Measurements from ENCODE around the gene SIRT3.
A peak's percentile ranks its signal among the peaks of the same experiment; 100 is the strongest.

The SIRT3 gene

DNA sequence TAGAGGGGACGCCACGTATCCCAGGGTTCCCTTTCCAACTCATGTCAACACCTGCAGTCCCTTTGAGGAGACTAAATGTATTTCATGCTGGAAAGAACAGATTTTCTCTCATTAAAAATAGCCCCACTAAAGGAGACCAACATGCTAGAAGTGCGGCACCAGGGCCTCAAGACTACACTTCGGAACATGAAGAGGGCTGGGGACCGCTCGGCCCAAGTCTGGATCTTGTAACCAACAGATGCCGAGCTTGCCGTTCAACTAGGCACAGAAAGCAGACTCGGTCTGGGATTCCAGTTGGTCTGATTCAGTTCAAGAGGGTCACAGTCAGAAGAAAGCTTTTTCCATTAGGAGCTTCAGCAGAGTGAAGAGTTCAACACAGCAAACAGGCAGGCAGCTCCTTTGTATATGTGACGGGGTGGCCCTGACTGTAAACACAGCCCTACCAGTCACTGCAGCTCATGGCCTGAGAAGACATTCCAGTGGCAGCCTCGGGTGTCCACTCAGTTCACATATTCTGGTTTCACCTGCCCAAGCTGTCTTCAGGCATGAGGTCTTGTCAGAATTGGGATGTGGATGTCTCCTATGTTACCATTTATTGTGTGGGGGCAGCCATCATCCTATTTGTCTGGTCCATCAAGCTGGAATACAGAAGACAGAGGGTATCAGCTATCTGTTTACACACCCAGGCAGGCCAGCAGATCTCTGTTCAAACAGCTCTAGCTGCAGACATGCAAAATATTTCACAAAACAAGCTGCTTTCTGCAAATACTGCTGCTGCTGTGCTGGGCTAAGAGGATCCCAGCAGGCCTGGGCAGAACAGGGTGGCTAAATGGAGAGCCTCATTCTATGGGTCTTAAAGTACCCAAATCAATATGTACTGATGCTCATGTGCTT is 19.8 kb downstream of the SIRT3 start:
- H2BK15ac ChIP-seq (ENCODE audit: low read depth, poor library complexity, severe bottlenecking) = no peak overlapping the region
- peak overlapping the region; percentile 19 for H4K8ac ChIP-seq (ENCODE audit: low read length)
- no peak overlapping the region for H3K14ac ChIP-seq (ENCODE audit: low read length in 2 of 2)
- H3K4me3 ChIP-seq (ENCODE audit: insufficient read depth in 1 of 2, low read depth in 1 of 2, low read length in 2 of 2) = no peak overlapping the region
- H2BK12ac ChIP-seq (ENCODE audit: low read length in 2 of 2) = no peak overlapping the region
- peak overlapping the region in 1 of 2 experiments; percentile 11 for H3K18ac ChIP-seq (ENCODE audit: low read depth in 1 of 2, low read length in 2 of 2)
- no peak overlapping the region for H3K4ac ChIP-seq (ENCODE audit: low read depth in 1 of 2, low read length in 2 of 2)
- H3K27ac ChIP-seq (ENCODE audit: low read length, poor library complexity, severe bottlenecking) = no peak overlapping the region
- 91% methylated on average over 11 of the region's 11 CpGs for WGBS
- no peak overlapping the region for H2BK5ac ChIP-seq (ENCODE audit: low read depth, low read length, poor library complexity, severe bottlenecking)
- no peak overlapping the region for H2AFZ ChIP-seq (ENCODE audit: low read depth, low read length)
- no peak overlapping the region for H3K9ac ChIP-seq (ENCODE audit: low read length)
- peaks cover 59 to 70% of the 10 kb centered on the region in 2 experiments for H3K36me3 ChIP-seq (ENCODE audit: control insufficient read depth in 1 of 2, insufficient read depth in 2 of 2, low read depth in 1 of 2, low read length in 2 of 2)
- no peak overlapping the region for H2BK120ac ChIP-seq (ENCODE audit: low read depth, low read length)
- H3K9me3 ChIP-seq (ENCODE audit: control insufficient read depth, low read length) = no peaks in the 10 kb centered on the region
- H3K23ac ChIP-seq (ENCODE audit: low read length in 2 of 2) = no peak overlapping the region
- no peak overlapping the region for H4K91ac ChIP-seq (ENCODE audit: low read length)
- H3K27me3 ChIP-seq (ENCODE audit: control insufficient read depth in 1 of 2, insufficient read depth in 1 of 2, low read length in 2 of 2) = no peaks in the 10 kb centered on the region
- peaks cover 18% of the 10 kb centered on the region for H3K4me1 ChIP-seq (ENCODE audit: control insufficient read depth, insufficient read depth, low read depth, low read length)
- peaks cover 14% of the 10 kb centered on the region for H3K79me1 ChIP-seq (replicated peaks; ENCODE audit: low read length, poor library complexity, severe bottlenecking)
- H2AK5ac ChIP-seq (ENCODE audit: low read length, severe bottlenecking) = no peak overlapping the region
- peak; percentile 62 for DNase-seq
- no peak overlapping the region for H3K4me2 ChIP-seq (ENCODE audit: low read length, poor library complexity, severe bottlenecking)

DNA sequence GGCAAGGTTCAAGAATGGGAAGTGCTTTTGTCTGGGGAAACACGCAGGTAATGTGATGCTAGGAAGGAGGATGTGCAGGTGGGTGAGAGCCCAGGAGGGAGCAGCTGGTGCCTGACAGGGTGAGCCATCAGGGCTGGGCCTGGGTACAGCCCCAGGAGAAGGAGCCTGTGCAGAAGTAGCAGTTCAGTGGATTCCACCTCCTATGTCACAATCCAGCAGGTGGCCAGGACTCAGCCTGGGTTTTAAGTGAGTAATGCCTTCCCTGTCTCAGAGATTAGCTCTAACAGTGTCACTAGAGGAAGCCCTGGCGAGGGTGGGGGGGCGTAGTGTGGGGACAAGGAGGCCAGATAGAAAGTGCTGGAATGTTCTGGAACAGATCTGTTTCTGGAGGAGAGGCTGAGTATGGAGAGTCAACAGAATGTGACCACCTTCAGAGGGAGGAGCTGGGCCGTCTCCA is 20.5 kb downstream of the SIRT3 start:
- peak; percentile 43 for DNase-seq
- H3K4me1 ChIP-seq (ENCODE audit: control insufficient read depth, insufficient read depth, low read depth, low read length) = peaks cover 25% of the 10 kb centered on the region
- no peak overlapping the region for H3K18ac ChIP-seq (ENCODE audit: low read depth in 1 of 2, low read length in 2 of 2)
- no peak overlapping the region for H2BK12ac ChIP-seq (ENCODE audit: low read length in 2 of 2)
- H3K9ac ChIP-seq (ENCODE audit: low read length) = no peak overlapping the region
- no peaks in the 10 kb centered on the region for H3K27me3 ChIP-seq (ENCODE audit: control insufficient read depth in 1 of 2, insufficient read depth in 1 of 2, low read length in 2 of 2)
- no peak overlapping the region for H3K23ac ChIP-seq (ENCODE audit: low read length in 2 of 2)
- 93% methylated on average over 4 of the region's 4 CpGs for WGBS
- no peak overlapping the region for H2AK5ac ChIP-seq (ENCODE audit: low read length, severe bottlenecking)
- no peaks in the 10 kb centered on the region for H3K9me3 ChIP-seq (ENCODE audit: control insufficient read depth, low read length)
- H3K36me3 ChIP-seq (ENCODE audit: control insufficient read depth in 1 of 2, insufficient read depth in 2 of 2, low read depth in 1 of 2, low read length in 2 of 2) = peaks cover 66 to 75% of the 10 kb centered on the region in 2 experiments
- H3K27ac ChIP-seq (ENCODE audit: low read length, poor library complexity, severe bottlenecking) = no peak overlapping the region
- H4K91ac ChIP-seq (ENCODE audit: low read length) = no peak overlapping the region
- no peak overlapping the region for H4K8ac ChIP-seq (ENCODE audit: low read length)
- H2BK5ac ChIP-seq (ENCODE audit: low read depth, low read length, poor library complexity, severe bottlenecking) = no peak overlapping the region
- H3K4me2 ChIP-seq (ENCODE audit: low read length, poor library complexity, severe bottlenecking) = no peak overlapping the region
- H3K14ac ChIP-seq (ENCODE audit: low read length in 2 of 2) = no peak overlapping the region
- H2BK120ac ChIP-seq (ENCODE audit: low read depth, low read length) = no peak overlapping the region
- H3K4me3 ChIP-seq (ENCODE audit: insufficient read depth in 1 of 2, low read depth in 1 of 2, low read length in 2 of 2) = no peak overlapping the region
- no peak overlapping the region for H3K4ac ChIP-seq (ENCODE audit: low read depth in 1 of 2, low read length in 2 of 2)
- no peak overlapping the region for H2AFZ ChIP-seq (ENCODE audit: low read depth, low read length)
- H3K79me1 ChIP-seq (replicated peaks; ENCODE audit: low read length, poor library complexity, severe bottlenecking) = peaks cover 14% of the 10 kb centered on the region
- no peak overlapping the region for H2BK15ac ChIP-seq (ENCODE audit: low read depth, poor library complexity, severe bottlenecking)

DNA sequence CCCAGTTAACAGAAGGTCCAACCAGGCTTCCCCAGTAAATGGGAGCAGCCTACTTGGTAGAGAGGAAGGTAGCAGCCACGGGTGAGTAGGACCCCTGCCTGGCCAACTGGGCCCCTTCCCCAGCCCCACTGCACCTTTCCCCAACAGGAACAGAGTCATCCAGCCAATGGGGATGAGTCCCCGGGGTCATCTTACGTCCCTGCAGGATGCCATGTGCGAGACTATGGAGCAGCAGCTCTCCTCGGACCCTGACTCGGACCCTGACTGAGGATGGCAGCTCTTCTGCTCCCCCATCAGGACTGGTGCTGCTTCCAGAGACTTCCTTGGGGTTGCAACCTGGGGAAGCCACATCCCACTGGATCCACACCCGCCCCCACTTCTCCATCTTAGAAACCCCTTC is 22.1 kb downstream of the SIRT3 start:
- H2BK120ac ChIP-seq (ENCODE audit: low read depth, low read length) = no peak overlapping the region
- WGBS = 93% methylated on average over 7 of the region's 7 CpGs
- no peak overlapping the region for H3K4ac ChIP-seq (ENCODE audit: low read depth in 1 of 2, low read length in 2 of 2)
- no peak overlapping the region for H3K18ac ChIP-seq (ENCODE audit: low read depth in 1 of 2, low read length in 2 of 2)
- no peak overlapping the region for H3K9ac ChIP-seq (ENCODE audit: low read length)
- H3K27me3 ChIP-seq (ENCODE audit: control insufficient read depth in 1 of 2, insufficient read depth in 1 of 2, low read length in 2 of 2) = no peaks in the 10 kb centered on the region
- H2BK12ac ChIP-seq (ENCODE audit: low read length in 2 of 2) = no peak overlapping the region
- no peak overlapping the region for H4K91ac ChIP-seq (ENCODE audit: low read length)
- H3K4me1 ChIP-seq (ENCODE audit: control insufficient read depth, insufficient read depth, low read depth, low read length) = peaks cover 37% of the 10 kb centered on the region
- no peak overlapping the region for H3K4me2 ChIP-seq (ENCODE audit: low read length, poor library complexity, severe bottlenecking)
- DNase-seq = no peak
- H3K23ac ChIP-seq (ENCODE audit: low read length in 2 of 2) = no peak overlapping the region
- H2AFZ ChIP-seq (ENCODE audit: low read depth, low read length) = no peak overlapping the region
- H4K8ac ChIP-seq (ENCODE audit: low read length) = no peak overlapping the region
- peaks cover 14% of the 10 kb centered on the region for H3K79me1 ChIP-seq (replicated peaks; ENCODE audit: low read length, poor library complexity, severe bottlenecking)
- no peak overlapping the region for H2AK5ac ChIP-seq (ENCODE audit: low read length, severe bottlenecking)
- H3K36me3 ChIP-seq (ENCODE audit: control insufficient read depth in 1 of 2, insufficient read depth in 2 of 2, low read depth in 1 of 2, low read length in 2 of 2) = peaks cover 76 to 85% of the 10 kb centered on the region in 2 experiments
- H2BK15ac ChIP-seq (ENCODE audit: low read depth, poor library complexity, severe bottlenecking) = no peak overlapping the region
- no peak overlapping the region for H3K4me3 ChIP-seq (ENCODE audit: insufficient read depth in 1 of 2, low read depth in 1 of 2, low read length in 2 of 2)
- no peaks in the 10 kb centered on the region for H3K9me3 ChIP-seq (ENCODE audit: control insufficient read depth, low read length)
- no peak overlapping the region for H3K14ac ChIP-seq (ENCODE audit: low read length in 2 of 2)
- H2BK5ac ChIP-seq (ENCODE audit: low read depth, low read length, poor library complexity, severe bottlenecking) = no peak overlapping the region
- no peak overlapping the region for H3K27ac ChIP-seq (ENCODE audit: low read length, poor library complexity, severe bottlenecking)

DNA sequence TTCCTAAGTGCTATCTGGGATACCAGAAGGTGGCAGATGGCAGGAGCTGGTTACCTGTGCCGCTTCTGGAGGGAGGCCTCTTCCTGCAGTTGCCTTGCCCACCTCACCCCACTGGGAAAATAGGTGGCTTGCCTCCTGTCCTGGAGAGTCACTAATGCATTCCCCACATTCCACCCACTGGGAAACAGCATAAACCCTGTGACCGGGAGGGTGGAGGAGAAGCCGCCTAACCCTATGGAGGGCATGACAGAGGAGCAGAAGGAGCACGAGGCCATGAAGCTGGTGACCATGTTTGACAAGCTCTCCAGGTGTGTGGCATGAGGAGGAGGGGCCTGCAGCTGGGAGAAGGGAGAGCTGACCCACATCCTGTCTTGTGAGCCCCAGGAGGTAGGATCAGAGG is 23.0 kb downstream of the SIRT3 start:
- H3K9ac ChIP-seq (ENCODE audit: low read length) = no peak overlapping the region
- no peak overlapping the region for H4K91ac ChIP-seq (ENCODE audit: low read length)
- no peak overlapping the region for H3K4ac ChIP-seq (ENCODE audit: low read depth in 1 of 2, low read length in 2 of 2)
- H3K36me3 ChIP-seq (ENCODE audit: control insufficient read depth in 1 of 2, insufficient read depth in 2 of 2, low read depth in 1 of 2, low read length in 2 of 2) = peaks cover 69 to 75% of the 10 kb centered on the region in 2 experiments
- no peak overlapping the region for H3K14ac ChIP-seq (ENCODE audit: low read length in 2 of 2)
- no peaks in the 10 kb centered on the region for H3K27me3 ChIP-seq (ENCODE audit: control insufficient read depth in 1 of 2, insufficient read depth in 1 of 2, low read length in 2 of 2)
- no peak overlapping the region for H2BK12ac ChIP-seq (ENCODE audit: low read length in 2 of 2)
- H3K9me3 ChIP-seq (ENCODE audit: control insufficient read depth, low read length) = no peaks in the 10 kb centered on the region
- H3K4me3 ChIP-seq (ENCODE audit: insufficient read depth in 1 of 2, low read depth in 1 of 2, low read length in 2 of 2) = no peak overlapping the region
- no peak overlapping the region for H2BK120ac ChIP-seq (ENCODE audit: low read depth, low read length)
- no peak overlapping the region for H4K8ac ChIP-seq (ENCODE audit: low read length)
- no peak for DNase-seq
- no peak overlapping the region for H2AFZ ChIP-seq (ENCODE audit: low read depth, low read length)
- H2BK5ac ChIP-seq (ENCODE audit: low read depth, low read length, poor library complexity, severe bottlenecking) = no peak overlapping the region
- no peak overlapping the region for H3K27ac ChIP-seq (ENCODE audit: low read length, poor library complexity, severe bottlenecking)
- H3K18ac ChIP-seq (ENCODE audit: low read depth in 1 of 2, low read length in 2 of 2) = no peak overlapping the region
- no peak overlapping the region for H2AK5ac ChIP-seq (ENCODE audit: low read length, severe bottlenecking)
- 95% methylated on average over 4 of the region's 4 CpGs for WGBS
- peaks cover 14% of the 10 kb centered on the region for H3K79me1 ChIP-seq (replicated peaks; ENCODE audit: low read length, poor library complexity, severe bottlenecking)
- no peak overlapping the region for H2BK15ac ChIP-seq (ENCODE audit: low read depth, poor library complexity, severe bottlenecking)
- peaks cover 37% of the 10 kb centered on the region for H3K4me1 ChIP-seq (ENCODE audit: control insufficient read depth, insufficient read depth, low read depth, low read length)
- no peak overlapping the region for H3K23ac ChIP-seq (ENCODE audit: low read length in 2 of 2)
- no peak overlapping the region for H3K4me2 ChIP-seq (ENCODE audit: low read length, poor library complexity, severe bottlenecking)

Data from mesenchymal stem cell (in vitro differentiated cells and primary cell).